GM12892 (cell line): ENCODE results near the gene NEU4.
"Not testable (repeated sequence)": the region's sequence is repeated elsewhere in the genome, so short reads cannot be mapped to it uniquely, and the experiment has no call there.

Experiments
- DNase-seq: peaks from one replicate; pipeline ENCODE4 v3.0.0; 2011; ENCODE audit not compliant: insufficient read length
- FAIRE-seq: peaks from 2 replicates; lab custom pipeline; 2011; peaks lifted over from hg19 to GRCh38; lab: Jason Lieb, UNC
- POLR2A ChIP-seq: IDR thresholded peaks from 2 replicates; pipeline ENCODE4 v1.6.1; 2011; ENCODE audit warnings: low read depth, low read length, control low read depth
- POLR2AphosphoS5 ChIP-seq: IDR thresholded peaks from 2 replicates; pipeline ENCODE4 v1.6.1; 2011; ENCODE audit warnings: low read depth, low read length, control low read depth
- TAF1 ChIP-seq: IDR thresholded peaks from 2 replicates; pipeline ENCODE4 v1.6.1; 2011; ENCODE audit warnings: low read depth, mild to moderate bottlenecking, control low read depth, low read length, borderline replicate concordance

The NEU4 gene

DNA sequence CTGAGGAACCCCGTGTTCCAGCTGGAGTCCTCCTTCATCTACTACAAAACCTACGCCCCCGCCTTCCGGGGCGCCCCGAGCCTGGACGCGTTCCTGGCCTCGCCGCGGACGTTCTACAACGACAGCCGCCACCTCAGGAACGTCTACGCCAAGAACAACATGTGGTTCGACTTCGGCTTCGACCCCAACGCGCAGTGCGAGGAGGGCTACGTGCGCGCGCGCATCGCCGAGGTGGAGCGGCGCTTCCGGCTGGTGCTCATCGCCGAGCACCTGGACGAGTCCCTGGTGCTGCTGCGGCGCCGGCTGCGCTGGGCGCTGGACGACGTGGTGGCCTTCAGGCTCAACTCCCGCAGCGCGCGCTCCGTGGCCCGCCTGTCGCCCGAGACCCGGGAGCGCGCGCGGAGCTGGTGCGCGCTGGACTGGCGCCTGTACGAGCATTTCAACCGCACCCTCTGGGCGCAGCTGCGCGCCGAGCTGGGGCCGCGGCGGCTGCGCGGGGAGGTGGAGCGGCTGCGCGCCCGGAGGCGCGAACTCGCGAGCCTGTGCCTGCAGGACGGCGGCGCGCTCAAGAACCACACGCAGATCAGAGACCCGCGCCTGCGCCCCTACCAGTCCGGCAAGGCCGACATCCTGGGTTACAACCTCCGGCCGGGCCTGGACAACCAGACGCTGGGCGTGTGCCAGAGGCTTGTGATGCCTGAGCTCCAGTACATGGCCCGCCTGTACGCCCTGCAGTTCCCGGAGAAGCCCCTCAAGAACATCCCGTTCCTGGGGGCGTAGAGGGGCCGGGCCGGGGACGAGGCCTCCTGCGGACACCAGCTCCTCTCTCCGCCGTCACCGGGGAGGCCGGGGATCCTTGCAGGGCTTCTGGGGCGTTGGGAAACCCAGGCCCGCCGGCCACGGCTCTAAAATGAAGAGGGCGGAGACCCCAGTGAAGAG lies 5.3 kb upstream of the NEU4 start:
- FAIRE-seq (peak; percentile 85), DNase-seq (peak; percentile 58)
- no peak for TF ChIP-seq POLR2AphosphoS5
- no peak for TF ChIP-seq POLR2A
- no peak for TF ChIP-seq TAF1

- FAIRE-seq (peak; percentile 58), DNase-seq (peak; percentile 37)
Observed at GRCh38 chr2:241804326-241805229, 4.4 kb upstream of the NEU4 start.

GRCh38 chr2:241806217-241806616 lies 2.8 kb upstream of the NEU4 start:
- not testable (repeated sequence) for FAIRE-seq, DNase-seq

More at GRCh38 chr2:241804326-241805229, 4.4 kb upstream of the NEU4 start:
- no peak for TF ChIP-seq POLR2AphosphoS5
- TF ChIP-seq POLR2A = no peak
- no peak for TF ChIP-seq TAF1

DNA sequence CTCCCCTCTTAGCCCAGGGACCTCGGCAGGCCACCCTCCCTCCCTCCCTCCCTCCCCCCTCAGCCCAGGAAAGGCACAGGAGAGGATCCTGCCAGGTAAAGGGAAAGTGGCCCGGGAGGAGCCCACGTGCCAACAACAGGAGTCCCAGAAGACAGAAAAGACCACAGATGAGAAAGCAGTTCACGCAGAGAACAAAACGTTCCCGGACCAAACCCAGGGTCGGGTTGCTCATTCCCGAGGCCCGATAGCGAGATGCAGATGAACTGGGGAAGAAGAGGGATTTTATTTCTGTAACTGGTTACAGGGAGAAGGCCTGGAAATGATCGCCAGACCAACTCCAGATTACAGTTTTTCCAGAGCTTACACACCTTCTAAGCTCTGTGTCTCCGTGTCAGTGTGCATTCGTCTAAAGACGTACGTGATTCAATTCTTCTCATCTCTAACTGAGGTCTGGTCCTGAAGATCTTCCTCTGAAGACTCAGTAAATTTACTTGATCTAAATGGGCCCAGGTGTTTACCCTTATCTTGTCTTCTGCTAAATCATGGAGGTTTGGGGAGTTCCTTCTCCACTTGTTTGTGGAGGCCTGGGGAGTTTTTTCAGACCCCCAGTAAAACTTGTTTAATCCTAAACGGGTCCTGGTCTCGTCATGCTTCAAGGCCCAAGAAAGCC lies 807 bp upstream of the NEU4 start:
- TF ChIP-seq POLR2AphosphoS5 (no peak), TAF1 (no peak), POLR2A (no peak)
- FAIRE-seq (no peak), DNase-seq (no peak)

- FAIRE-seq = no peak
- DNase-seq = peak; percentile 31
Observed at GRCh38 chr2:241809383-241810306, 652 bp downstream of the NEU4 start.

GRCh38 chr2:241810307-241811200 lies 1.6 kb downstream of the NEU4 start:
- DNase-seq (no peak), FAIRE-seq (no peak)
- TF ChIP-seq TAF1 (no peak), POLR2AphosphoS5 (no peak), POLR2A (no peak)

More at GRCh38 chr2:241809383-241810306, 652 bp downstream of the NEU4 start:
- TF ChIP-seq POLR2AphosphoS5 = no peak
- TF ChIP-seq TAF1 = no peak
- no peak for TF ChIP-seq POLR2A

DNA sequence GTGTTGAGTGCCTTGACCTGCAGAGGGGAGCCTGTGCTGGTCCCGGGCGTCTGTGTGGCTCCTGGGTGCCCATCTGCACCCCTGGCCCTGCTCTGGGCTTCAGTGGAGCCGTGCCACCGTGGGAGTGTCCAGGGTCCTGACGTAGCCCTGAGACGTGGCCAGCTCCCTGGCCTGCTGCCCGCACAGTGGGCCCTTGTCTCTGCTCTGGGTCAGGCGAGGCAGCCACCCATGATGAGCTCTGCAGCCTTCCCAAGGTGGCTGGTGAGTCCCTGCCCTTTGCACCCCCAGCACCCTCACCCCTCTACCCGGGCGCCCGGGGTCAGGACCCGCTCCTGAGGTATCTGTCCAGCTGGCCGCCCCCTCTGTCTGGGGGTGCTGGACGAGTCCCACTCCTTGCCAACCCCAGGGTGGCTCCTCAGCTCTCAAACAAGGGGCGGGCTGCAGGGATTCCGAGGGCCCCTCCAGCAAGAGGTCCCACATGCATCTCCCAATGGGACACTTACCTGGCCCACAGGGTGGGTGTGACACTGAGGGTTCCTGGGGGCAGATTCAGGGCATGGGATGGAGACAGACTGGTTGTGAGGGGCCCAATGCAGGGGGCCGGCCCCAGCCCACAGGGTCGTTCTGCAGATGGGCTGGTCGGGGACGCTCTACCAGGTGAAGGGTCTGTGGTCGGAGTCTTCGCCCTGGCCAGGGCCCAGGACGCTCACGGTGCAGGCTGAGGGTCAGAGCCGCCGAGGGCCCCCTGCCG lies 2.4 kb downstream of the NEU4 start:
- FAIRE-seq = no peak
- DNase-seq = no peak
- TF ChIP-seq POLR2A (no peak), POLR2AphosphoS5 (no peak)

DNA sequence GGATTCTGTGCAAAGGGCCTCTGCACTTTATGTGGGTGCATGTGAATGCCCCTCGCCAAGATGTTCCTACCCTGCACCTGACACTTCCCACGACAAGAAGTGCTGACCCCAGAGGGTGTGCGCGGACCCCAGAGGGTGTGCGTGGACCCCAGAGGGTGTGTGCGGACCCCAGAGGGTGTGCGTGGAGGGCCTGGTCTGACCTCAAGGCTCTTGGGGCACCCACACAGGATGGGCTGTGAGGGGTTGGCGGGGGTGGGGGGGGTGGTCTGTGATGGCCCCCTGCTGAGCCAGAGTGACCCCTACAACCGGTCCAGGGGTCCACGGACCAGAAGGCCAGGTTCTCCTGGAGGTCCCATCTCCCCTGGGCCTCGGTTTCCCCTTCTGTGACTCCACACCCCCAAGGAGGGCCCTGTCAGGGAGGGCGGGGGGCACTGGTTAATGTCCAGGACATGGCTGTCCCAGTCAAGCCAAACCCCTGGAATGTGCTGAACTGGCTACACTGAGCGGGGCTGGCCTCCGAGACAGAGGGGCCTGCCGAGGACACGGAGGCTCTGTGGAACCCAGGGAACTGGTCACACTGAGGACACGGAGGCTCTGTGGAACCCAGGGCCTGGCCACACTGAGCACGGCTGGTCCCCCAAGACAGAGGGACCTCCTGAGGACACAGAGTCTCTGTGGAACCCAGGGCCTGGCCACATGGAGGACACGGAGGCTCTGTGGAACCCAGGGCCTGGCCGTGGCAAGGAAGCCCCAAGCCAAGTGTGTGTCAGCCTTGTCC lies 3.1 kb downstream of the NEU4 start:
- FAIRE-seq = no peak
- TF ChIP-seq TAF1 (no peak), POLR2AphosphoS5 (no peak)
- no peak for DNase-seq
